Measurements from ENCODE around the gene MBD3. TPM values are rescaled to one million over a fixed set of nuclear protein-coding genes. Genes with fewer than 3 reads are reported as not detected.

The MBD3 gene
- total RNA-seq, 6 experiments from 2014 or later: 75.6 to 104 (median 85.7) TPM

- H3K36me3 Mint-ChIP-seq (ENCODE audit: low read depth): peaks cover 8% of the 10 kb centered on the region; the same call in 1 of the 2 replicates
- H3K4me1 Mint-ChIP-seq (ENCODE audit: low read depth): peaks cover 2% of the 10 kb centered on the region; the same call in 1 of the 2 replicates
- DNase-seq: no peak
- H3K27ac Mint-ChIP-seq: no peak overlapping the region
- no peaks in the 10 kb centered on the region for H3K27me3 Mint-ChIP-seq (ENCODE audit: insufficient read depth)
- no peak for TF ChIP-seq CTCF (IDR thresholded peaks at IDR 0.05)
- H3K9me3 Mint-ChIP-seq: no peaks in the 10 kb centered on the region
- H3K4me3 Mint-ChIP-seq: no peak overlapping the region
These were observed 29.3 kb upstream of the MBD3 start for GRCh38 chr19:1622007-1622406.

- no peak for TF ChIP-seq CTCF (IDR thresholded peaks at IDR 0.05)
- peaks cover 6% of the 10 kb centered on the region; the same call in 1 of the 2 replicates for H3K4me1 Mint-ChIP-seq (ENCODE audit: low read depth)
- no peaks in the 10 kb centered on the region for H3K9me3 Mint-ChIP-seq
- H3K27me3 Mint-ChIP-seq (ENCODE audit: insufficient read depth): no peaks in the 10 kb centered on the region
- DNase-seq: no peak
- no peak overlapping the region for H3K4me3 Mint-ChIP-seq
- H3K36me3 Mint-ChIP-seq (ENCODE audit: low read depth): peaks cover 8% of the 10 kb centered on the region; the same call in 1 of the 2 replicates
- no peak overlapping the region for H3K27ac Mint-ChIP-seq
These were observed 28.9 kb upstream of the MBD3 start for GRCh38 chr19:1621574-1621973.

GRCh38 chr19:1621021-1621420, 28.4 kb upstream of the MBD3 start:
- H3K27me3 Mint-ChIP-seq (ENCODE audit: insufficient read depth): no peaks in the 10 kb centered on the region
- no peak overlapping the region for H3K4me3 Mint-ChIP-seq
- H3K9me3 Mint-ChIP-seq: no peaks in the 10 kb centered on the region
- TF ChIP-seq CTCF (IDR thresholded peaks at IDR 0.05): no peak
- H3K27ac Mint-ChIP-seq: no peak overlapping the region
- H3K36me3 Mint-ChIP-seq (ENCODE audit: low read depth): peaks cover 8% of the 10 kb centered on the region; the same call in 1 of the 2 replicates
- H3K4me1 Mint-ChIP-seq (ENCODE audit: low read depth): peaks cover 9% of the 10 kb centered on the region; the same call in 1 of the 2 replicates
- DNase-seq: no peak

GRCh38 chr19:1620502-1620901, 27.8 kb upstream of the MBD3 start:
- no peaks in the 10 kb centered on the region for H3K9me3 Mint-ChIP-seq
- no peak overlapping the region for H3K4me3 Mint-ChIP-seq
- H3K27ac Mint-ChIP-seq: no peak overlapping the region
- no peaks in the 10 kb centered on the region for H3K27me3 Mint-ChIP-seq (ENCODE audit: insufficient read depth)
- H3K4me1 Mint-ChIP-seq (ENCODE audit: low read depth): peaks cover 9% of the 10 kb centered on the region; the same call in 1 of the 2 replicates
- no peak for TF ChIP-seq CTCF (IDR thresholded peaks at IDR 0.05)
- H3K36me3 Mint-ChIP-seq (ENCODE audit: low read depth): peaks cover 12% of the 10 kb centered on the region; the same call in 1 of the 2 replicates
- no peak for DNase-seq

GRCh38 chr19:1619703-1620102, 27.0 kb upstream of the MBD3 start:
- TF ChIP-seq CTCF (IDR thresholded peaks at IDR 0.05): no peak
- no peak overlapping the region for H3K27ac Mint-ChIP-seq
- H3K4me3 Mint-ChIP-seq: no peak overlapping the region
- no peaks in the 10 kb centered on the region for H3K27me3 Mint-ChIP-seq (ENCODE audit: insufficient read depth)
- H3K9me3 Mint-ChIP-seq: no peaks in the 10 kb centered on the region
- peaks cover 10% of the 10 kb centered on the region; the same call in 1 of the 2 replicates for H3K36me3 Mint-ChIP-seq (ENCODE audit: low read depth)
- H3K4me1 Mint-ChIP-seq (ENCODE audit: low read depth): peaks cover 9% of the 10 kb centered on the region; the same call in 1 of the 2 replicates
- DNase-seq: no peak

- Mint-ChIP-seq H3K4me3 (no peak overlapping the region), H3K4me1 (ENCODE audit: low read depth) (peaks cover 9% of the 10 kb centered on the region; the same call in 1 of the 2 replicates), H3K27me3 (ENCODE audit: insufficient read depth) (no peaks in the 10 kb centered on the region)
These were observed 26.4 kb upstream of the MBD3 start for GRCh38 chr19:1619094-1619439.

More at GRCh38 chr19:1619094-1619439, 26.4 kb upstream of the MBD3 start:
- peaks cover 5% of the 10 kb centered on the region; the same call in 1 of the 2 replicates for H3K36me3 Mint-ChIP-seq (ENCODE audit: low read depth)
- H3K27ac Mint-ChIP-seq: no peak overlapping the region
- TF ChIP-seq CTCF (IDR thresholded peaks at IDR 0.05): no peak
- no peak for DNase-seq
- H3K9me3 Mint-ChIP-seq: no peaks in the 10 kb centered on the region
